IPS-11a (cell line): ENCODE measurements around the gene SDC3.
"Not testable (repeated sequence)": the region's sequence is repeated elsewhere in the genome, so short reads cannot be mapped to it uniquely, and the experiment has no call there.

Experiments
- H3K4me3 ChIP-seq: one replicate; pipeline ENCODE4 v1.5.1; 2013; ENCODE audit warnings: low read depth, low read length, control low read depth

Gene SDC3

DNA sequence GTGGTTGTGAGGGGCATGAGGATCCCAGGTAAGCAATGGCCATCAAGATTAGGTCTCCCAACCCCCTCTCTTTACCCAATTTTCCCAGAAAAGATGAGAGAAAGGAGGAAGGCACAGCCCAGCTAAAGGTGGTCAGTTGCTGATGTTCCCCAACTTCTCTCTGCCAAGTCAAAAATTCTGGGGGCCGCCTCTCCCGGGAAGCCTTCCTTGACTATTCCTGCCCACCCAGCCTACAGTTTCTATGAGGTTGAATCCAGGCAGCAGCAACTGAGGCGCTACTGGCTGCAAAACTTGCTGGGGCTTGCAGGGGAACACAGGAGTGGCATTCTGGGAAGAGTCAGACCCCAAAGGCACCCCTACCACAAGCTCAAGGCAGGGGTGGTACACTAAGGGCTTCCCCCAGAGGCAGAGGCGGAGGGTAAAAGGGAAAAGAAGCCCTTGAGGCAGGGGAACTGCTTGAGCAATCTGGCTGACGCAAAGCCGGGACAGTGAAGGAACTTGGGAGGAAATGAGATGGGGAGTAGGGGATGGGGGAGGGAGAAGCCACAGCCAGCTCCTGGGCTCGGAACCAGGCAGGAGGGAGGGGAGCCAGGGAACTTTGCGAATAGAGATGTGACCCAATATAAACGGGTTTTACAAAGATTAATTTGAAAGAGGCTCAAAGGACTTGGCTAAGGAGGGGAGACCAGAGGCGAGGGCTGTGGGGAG, 31.2 kb downstream of the SDC3 start:
- no peak overlapping the region for H3K4me3 ChIP-seq

- no peak overlapping the region for H3K4me3 ChIP-seq
Observed at GRCh38 chr1:30876451-30877204, 31.9 kb downstream of the SDC3 start.

- H3K4me3 ChIP-seq, result no peak overlapping the region
Observed at GRCh38 chr1:30875916-30876315, 32.6 kb downstream of the SDC3 start.

DNA sequence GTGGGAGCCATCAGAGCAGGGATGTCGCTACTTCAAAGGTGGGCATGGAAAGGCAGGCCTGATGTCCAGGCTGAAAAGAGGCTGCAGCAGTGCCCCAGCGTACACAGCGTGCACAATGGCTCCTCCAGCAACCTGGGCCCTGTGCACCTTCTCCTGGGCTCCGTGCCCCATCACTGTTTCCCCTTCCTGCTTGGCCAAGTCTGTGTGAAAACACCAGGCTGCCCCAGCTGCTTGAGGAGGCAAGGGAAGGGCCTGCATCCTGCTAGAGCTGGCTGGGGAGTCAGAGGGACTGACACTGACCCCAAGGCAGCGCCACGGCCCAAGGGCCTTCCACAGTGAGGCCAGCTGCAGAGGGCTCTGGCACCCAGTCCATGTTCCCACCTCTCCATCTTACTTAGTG, 33.4 kb downstream of the SDC3 start:
- no peak overlapping the region for H3K4me3 ChIP-seq

- no peak overlapping the region for H3K4me3 ChIP-seq
Observed at GRCh38 chr1:30874176-30874575, 34.4 kb downstream of the SDC3 start.

DNA sequence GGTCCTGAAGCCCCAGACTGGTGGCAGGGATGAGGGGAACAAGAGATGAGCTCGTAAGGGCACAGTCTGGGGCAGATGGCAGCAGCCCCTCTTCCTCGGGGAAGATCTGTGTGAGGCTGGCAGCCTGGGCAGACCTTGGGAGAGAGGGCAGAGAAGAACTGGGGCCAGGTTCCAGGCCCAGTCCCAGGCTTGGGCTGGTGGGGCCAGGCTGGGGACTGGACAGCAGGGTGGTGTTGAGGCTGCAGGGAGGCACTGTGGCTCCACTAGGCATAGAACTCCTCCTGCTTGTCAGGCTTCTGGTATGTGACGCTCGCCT, 35.7 kb downstream of the SDC3 start:
- H3K4me3 ChIP-seq, result no peak overlapping the region

GRCh38 chr1:30872033-30872947, 36.3 kb downstream of the SDC3 start:
- H3K4me3 ChIP-seq, result no peak overlapping the region

- no peak overlapping the region for H3K4me3 ChIP-seq
Observed at GRCh38 chr1:30871276-30871871, 37.2 kb downstream of the SDC3 start.

- no peak overlapping the region for H3K4me3 ChIP-seq
Observed at GRCh38 chr1:30870656-30871055, 37.9 kb downstream of the SDC3 start.

- no peak overlapping the region for H3K4me3 ChIP-seq
Observed at GRCh38 chr1:30870035-30870434, 38.5 kb downstream of the SDC3 start.

DNA sequence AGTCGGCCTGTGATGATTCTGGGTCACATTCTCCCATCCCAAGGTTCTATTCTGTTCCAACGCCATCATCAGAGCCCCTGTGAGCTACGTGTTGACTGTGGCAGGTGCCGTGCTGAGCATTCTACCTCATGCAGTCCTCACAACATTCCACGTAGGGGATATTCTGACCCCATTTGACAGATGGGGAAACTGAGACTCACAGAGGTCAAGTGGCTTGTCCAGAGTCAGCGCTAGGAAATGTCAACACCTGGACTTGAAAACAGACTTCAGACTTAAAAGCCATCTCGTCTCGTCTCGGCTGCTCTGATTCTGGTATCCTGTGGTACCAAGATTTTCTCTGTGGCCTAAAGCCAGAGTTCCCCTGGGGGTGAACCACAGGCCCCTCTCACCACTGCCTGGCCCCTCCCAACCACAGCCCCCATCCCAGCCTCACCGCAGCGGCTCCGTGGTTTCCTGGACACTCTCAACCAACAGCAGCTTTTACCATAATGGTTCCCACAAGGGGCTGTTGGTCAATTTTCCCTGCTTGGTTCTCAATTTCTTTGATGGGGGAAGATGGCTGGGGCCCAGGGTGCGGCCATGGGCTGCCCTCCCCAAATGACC, 39.6 kb downstream of the SDC3 start:
- no peak overlapping the region for H3K4me3 ChIP-seq

GRCh38 chr1:30868057-30868456, 40.5 kb downstream of the SDC3 start:
- H3K4me3 ChIP-seq, result not testable (repeated sequence)

- no peak overlapping the region for H3K4me3 ChIP-seq
Observed at GRCh38 chr1:30867537-30867936, 41.0 kb downstream of the SDC3 start.

- H3K4me3 ChIP-seq, result no peak overlapping the region
Observed at GRCh38 chr1:30866594-30866993, 42.0 kb downstream of the SDC3 start.

DNA sequence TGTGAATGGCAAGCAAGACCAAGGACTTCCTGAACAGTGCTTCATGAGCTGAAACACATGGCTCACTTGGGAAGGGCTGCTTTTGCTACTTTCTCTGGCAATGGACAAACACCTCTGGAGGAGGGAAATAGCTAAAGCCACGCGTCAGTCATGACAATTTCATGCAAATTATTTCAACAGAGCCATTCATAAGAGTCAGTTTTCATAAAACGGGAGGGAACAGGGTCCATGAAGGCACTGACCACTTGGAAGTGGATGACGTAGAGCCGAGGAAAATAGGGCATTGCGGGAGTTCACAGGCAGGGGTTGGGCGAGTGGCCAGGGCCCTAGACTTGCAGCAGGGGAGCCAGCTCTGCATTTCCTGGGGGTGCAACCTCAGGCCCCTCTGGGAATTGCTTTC, 43.9 kb downstream of the SDC3 start:
- no peak overlapping the region for H3K4me3 ChIP-seq

DNA sequence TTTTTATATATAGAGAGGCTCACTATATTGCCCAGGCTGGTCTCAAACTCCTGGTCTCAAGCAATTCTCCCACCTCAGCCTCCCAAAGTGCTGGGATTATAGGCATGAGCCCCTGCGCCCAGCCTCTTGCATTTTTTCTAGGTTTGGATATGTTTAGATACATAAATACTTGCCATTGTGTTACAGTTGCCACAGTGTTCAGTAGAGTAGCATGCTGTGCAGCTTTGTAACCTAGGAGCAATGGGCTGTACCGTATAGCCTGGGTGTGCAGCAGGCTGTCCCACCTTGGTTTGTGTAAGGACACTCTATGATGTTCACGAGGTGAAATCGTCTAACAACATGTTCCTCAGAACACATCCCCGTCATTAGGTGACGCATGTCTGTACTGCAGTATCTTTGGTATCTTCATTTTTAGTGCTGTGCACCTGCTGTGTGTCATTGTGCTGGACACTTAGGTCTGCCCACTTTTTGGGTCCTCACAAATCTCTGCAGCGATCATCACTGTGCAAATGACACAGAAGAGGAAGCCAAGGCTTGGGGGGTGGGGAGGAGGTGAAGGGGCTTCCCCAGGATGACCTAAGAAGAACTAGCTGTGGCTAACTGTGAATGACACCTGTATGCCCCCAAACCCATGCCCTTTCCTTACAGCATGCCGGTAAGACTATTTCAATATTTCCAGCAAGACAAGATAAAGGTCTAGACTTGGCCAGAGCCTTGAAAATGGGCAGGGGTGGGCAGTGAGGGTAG, 44.5 kb downstream of the SDC3 start:
- H3K4me3 ChIP-seq, result no peak overlapping the region

DNA sequence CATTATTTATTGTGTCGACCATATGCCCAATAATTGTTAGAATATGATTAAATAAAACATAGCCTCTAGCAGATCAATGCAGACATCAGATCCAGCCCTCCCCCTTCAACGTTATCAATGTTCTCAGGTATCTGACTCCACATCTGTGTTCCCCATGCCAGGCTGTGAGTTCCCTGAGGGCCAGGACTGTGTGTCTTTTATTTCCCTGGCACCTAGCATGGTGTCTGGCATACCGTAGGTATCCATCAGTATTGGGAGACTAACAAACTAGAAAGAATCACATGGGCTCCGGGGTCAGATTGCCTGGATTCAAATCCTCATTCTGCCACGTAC, 48.3 kb downstream of the SDC3 start:
- H3K4me3 ChIP-seq, result no peak overlapping the region

GRCh38 chr1:30857964-30858363, 50.6 kb downstream of the SDC3 start:
- no peak overlapping the region for H3K4me3 ChIP-seq

- H3K4me3 ChIP-seq, result no peak overlapping the region
Observed at GRCh38 chr1:30857062-30857461, 51.5 kb downstream of the SDC3 start.

- H3K4me3 ChIP-seq, result no peak overlapping the region
Observed at GRCh38 chr1:30856260-30856790, 52.2 kb downstream of the SDC3 start.
